Measurements from ENCODE around the gene MSANTD2. TPM values are rescaled to one million over a fixed set of nuclear protein-coding genes. Genes with fewer than 3 reads are reported as not detected.
A peak's percentile ranks its signal among the peaks of the same experiment; 100 is the strongest.
"Not testable (repeated sequence)": the region's sequence is repeated elsewhere in the genome, so short reads cannot be mapped to it uniquely, and the experiment has no call there.

Gene MSANTD2
- total RNA-seq, 1 experiment from 2014 or later = 6.7 TPM

GRCh38 chr11:124791626-124792341 is 8.4 kb downstream of the MSANTD2 start:
- no peak for DNase-seq (ENCODE audit: low read depth, low spot score)
- in situ Hi-C loops (cut with HindIII; ENCODE audit: low pct_unique_long_range_greater_than_20kb, low sequenced_read_pairs) = no loop called here

- DNase-seq (ENCODE audit: low read depth, low spot score) = no peak
- in situ Hi-C loops (cut with HindIII; ENCODE audit: low pct_unique_long_range_greater_than_20kb, low sequenced_read_pairs) = no loop called here
Observed at GRCh38 chr11:124788521-124788920, 11.7 kb downstream of the MSANTD2 start.

- in situ Hi-C loops (cut with HindIII; ENCODE audit: low pct_unique_long_range_greater_than_20kb, low sequenced_read_pairs) = no loop called here
- no peak for DNase-seq (ENCODE audit: low read depth, low spot score)
Observed at GRCh38 chr11:124784051-124784450, 16.2 kb downstream of the MSANTD2 start.

GRCh38 chr11:124783002-124783401 is 17.2 kb downstream of the MSANTD2 start:
- no peak for DNase-seq (ENCODE audit: low read depth, low spot score)
- in situ Hi-C loops (cut with HindIII; ENCODE audit: low pct_unique_long_range_greater_than_20kb, low sequenced_read_pairs) = no loop called here

GRCh38 chr11:124779568-124779967 is 20.6 kb downstream of the MSANTD2 start:
- no peak for DNase-seq (ENCODE audit: low read depth, low spot score)
- in situ Hi-C loops (cut with HindIII; ENCODE audit: low pct_unique_long_range_greater_than_20kb, low sequenced_read_pairs) = no loop called here

GRCh38 chr11:124778281-124778680 is 21.9 kb downstream of the MSANTD2 start:
- in situ Hi-C loops (cut with HindIII; ENCODE audit: low pct_unique_long_range_greater_than_20kb, low sequenced_read_pairs) = no loop called here
- DNase-seq (ENCODE audit: low read depth, low spot score) = peak; percentile 41

- in situ Hi-C loops (cut with HindIII; ENCODE audit: low pct_unique_long_range_greater_than_20kb, low sequenced_read_pairs) = no loop called here
- DNase-seq (ENCODE audit: low read depth, low spot score) = no peak
Observed at GRCh38 chr11:124776865-124777645, 23.2 kb downstream of the MSANTD2 start.

GRCh38 chr11:124770959-124771358 is 29.2 kb downstream of the MSANTD2 start:
- in situ Hi-C loops (cut with HindIII; ENCODE audit: low pct_unique_long_range_greater_than_20kb, low sequenced_read_pairs); DNase-seq (ENCODE audit: low read depth, low spot score): not testable (repeated sequence)

GRCh38 chr11:124769806-124770774 is 30.1 kb downstream of the MSANTD2 start:
- no peak for DNase-seq (ENCODE audit: low read depth, low spot score)
- in situ Hi-C loops (cut with HindIII; ENCODE audit: low pct_unique_long_range_greater_than_20kb, low sequenced_read_pairs) = no loop called here

- in situ Hi-C loops (cut with HindIII; ENCODE audit: low pct_unique_long_range_greater_than_20kb, low sequenced_read_pairs) = no loop called here
- DNase-seq (ENCODE audit: low read depth, low spot score) = no peak
Observed at GRCh38 chr11:124768914-124769313, 31.3 kb downstream of the MSANTD2 start.

GRCh38 chr11:124766156-124766555 is 34.0 kb downstream of the MSANTD2 start:
- DNase-seq (ENCODE audit: low read depth, low spot score) = no peak
- in situ Hi-C loops (cut with HindIII; ENCODE audit: low pct_unique_long_range_greater_than_20kb, low sequenced_read_pairs) = no loop called here

- DNase-seq (ENCODE audit: low read depth, low spot score) = peak; percentile 57
- in situ Hi-C loops (cut with HindIII; ENCODE audit: low pct_unique_long_range_greater_than_20kb, low sequenced_read_pairs) = no loop called here
Observed at GRCh38 chr11:124763156-124763947, 36.9 kb downstream of the MSANTD2 start.

- no peak for DNase-seq (ENCODE audit: low read depth, low spot score)
- in situ Hi-C loops (cut with HindIII; ENCODE audit: low pct_unique_long_range_greater_than_20kb, low sequenced_read_pairs) = no loop called here
Observed at GRCh38 chr11:124762624-124763155, 37.5 kb downstream of the MSANTD2 start.

- no peak for DNase-seq (ENCODE audit: low read depth, low spot score)
- in situ Hi-C loops (cut with HindIII; ENCODE audit: low pct_unique_long_range_greater_than_20kb, low sequenced_read_pairs) = no loop called here
Observed at GRCh38 chr11:124762105-124762623, 38.0 kb downstream of the MSANTD2 start, which contains the start of gene ESAM. Gene ESAM, minus strand, starts transcription at chr11:124762290. Its CDS starts 136 bp downstream, at chr11:124762154.

GRCh38 chr11:124761301-124762104 is 38.7 kb downstream of the MSANTD2 start:
- in situ Hi-C loops (cut with HindIII; ENCODE audit: low pct_unique_long_range_greater_than_20kb, low sequenced_read_pairs) = no loop called here
- DNase-seq (ENCODE audit: low read depth, low spot score) = no peak

- in situ Hi-C loops (cut with HindIII; ENCODE audit: low pct_unique_long_range_greater_than_20kb, low sequenced_read_pairs) = no loop called here
Observed at GRCh38 chr11:124760806-124761205, 39.4 kb downstream of the MSANTD2 start.

More at GRCh38 chr11:124760806-124761205, 39.4 kb downstream of the MSANTD2 start:
- DNase-seq (ENCODE audit: low read depth, low spot score) = no peak

All from SK-MEL-5 (cell line).